Measurements from ENCODE around the gene ZNF549.

GRCh38 chr19:57566396-57567265, 39.5 kb downstream of the ZNF549 start:
- no peak for TF ChIP-seq CTCF (IDR thresholded peaks at IDR 0.05)
- TF ChIP-seq POLR2A (IDR thresholded peaks at IDR 0.05), result no peak

Data from thyroid gland (tissue), 4 donors.